Caki2 (cell line): Measurements from ENCODE around the gene FOXN3. TPM values are rescaled to one million over a fixed set of nuclear protein-coding genes. Genes with fewer than 3 reads are reported as not detected.
"Not testable (repeated sequence)": the region's sequence is repeated elsewhere in the genome, so short reads cannot be mapped to it uniquely, and the experiment has no call there.

Experiments
- DNase-seq: peaks from one replicate; pipeline ENCODE4 v3.0.0-alpha.2; 2015; ENCODE audit warnings: low read depth
- in situ Hi-C: cut with HindIII; loops from 2 replicates; pipeline ENCODE4 v1.10.0; 2016; ENCODE audit warnings: low sequenced_read_pairs, low pct_unique_long_range_greater_than_20kb, mixed read lengths
- total RNA-seq: library from RNA; depleted of rRNA; stranded (reverse); fragments of >200 nt; shearing (Covaris generic); gene quantifications from 2 replicates; pipeline ENCODE4 v1.2.3, GENCODE V29; 2014; ENCODE audit warnings: low replicate concordance

The FOXN3 gene
- total RNA-seq, 1 experiment from 2014 or later, result 3.2 TPM

- in situ Hi-C loops, result no loop called here
- DNase-seq, result no peak
These were observed 162.0 kb downstream of the FOXN3 start for GRCh38 chr14:89255012-89255411.

- in situ Hi-C loops, result no loop called here
- no peak for DNase-seq
These were observed 162.7 kb downstream of the FOXN3 start for GRCh38 chr14:89254166-89254909.

DNA sequence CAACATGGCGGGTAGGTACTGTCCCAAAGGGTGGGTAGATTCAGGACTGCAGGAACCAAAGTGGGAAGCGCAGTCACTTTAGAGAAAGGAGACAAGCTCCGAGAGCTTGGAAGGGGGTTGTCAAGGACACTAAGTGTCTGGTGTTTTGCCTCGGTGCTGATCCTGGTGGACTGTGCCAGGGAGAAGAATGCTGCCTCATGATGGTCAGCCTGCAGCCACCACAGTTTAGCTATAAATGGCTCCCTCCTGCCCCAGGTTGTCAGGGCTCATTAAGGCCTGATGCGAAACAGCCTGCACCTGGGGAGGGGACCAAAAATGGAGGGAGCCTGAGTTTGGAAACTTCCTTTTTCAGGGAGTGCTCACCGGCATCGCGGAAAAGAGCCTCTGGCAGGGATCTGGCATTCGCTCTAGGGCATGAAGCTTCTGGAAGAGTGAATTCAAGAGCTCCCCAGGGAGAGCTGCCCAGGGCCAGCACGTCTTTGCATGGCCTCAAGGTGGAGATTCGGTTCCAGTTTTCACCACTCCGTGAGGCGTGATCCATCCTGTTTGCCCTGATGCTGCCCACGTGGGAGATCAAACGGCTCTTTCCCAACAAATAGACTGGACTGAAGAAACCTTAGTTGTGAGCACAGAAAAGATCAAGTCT is 164.0 kb downstream of the FOXN3 start:
- in situ Hi-C loops, result no loop called here
- DNase-seq, result no peak

DNA sequence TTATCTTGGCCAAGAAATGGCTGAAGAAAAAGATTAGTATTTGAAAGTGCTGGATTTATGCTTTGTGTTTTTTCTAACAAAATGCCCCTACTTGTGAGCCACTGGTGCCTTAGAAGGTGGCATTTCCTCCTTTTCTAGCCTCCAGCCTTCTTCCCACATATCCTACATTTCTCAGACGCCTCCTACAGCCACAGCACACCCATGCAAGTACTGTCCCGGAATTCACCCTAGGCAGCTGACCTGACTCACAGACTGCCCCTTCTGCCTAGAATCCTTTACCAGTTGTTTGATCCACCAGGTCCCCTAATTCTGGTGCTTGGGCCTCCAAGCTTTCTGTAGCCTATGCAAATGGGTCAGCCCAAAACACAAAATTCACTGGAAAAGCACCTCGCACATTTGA is 166.0 kb downstream of the FOXN3 start:
- in situ Hi-C loops, result no loop called here

GRCh38 chr14:89250655-89250975 is 166.4 kb downstream of the FOXN3 start:
- DNase-seq, in situ Hi-C loops: not testable (repeated sequence)

More for the DNA sequence above, 166.0 kb downstream of the FOXN3 start:
- no peak for DNase-seq

GRCh38 chr14:89249972-89250654 is 166.9 kb downstream of the FOXN3 start:
- in situ Hi-C loops, result no loop called here
- no peak for DNase-seq

GRCh38 chr14:89249065-89249695 is 167.9 kb downstream of the FOXN3 start:
- no peak for DNase-seq
- in situ Hi-C loops, result no loop called here

- in situ Hi-C loops, result no loop called here
- no peak for DNase-seq
These were observed 168.5 kb downstream of the FOXN3 start for GRCh38 chr14:89248411-89249064.

- in situ Hi-C loops, result no loop called here
- DNase-seq, result no peak
These were observed 169.4 kb downstream of the FOXN3 start for GRCh38 chr14:89247457-89248122.

DNA sequence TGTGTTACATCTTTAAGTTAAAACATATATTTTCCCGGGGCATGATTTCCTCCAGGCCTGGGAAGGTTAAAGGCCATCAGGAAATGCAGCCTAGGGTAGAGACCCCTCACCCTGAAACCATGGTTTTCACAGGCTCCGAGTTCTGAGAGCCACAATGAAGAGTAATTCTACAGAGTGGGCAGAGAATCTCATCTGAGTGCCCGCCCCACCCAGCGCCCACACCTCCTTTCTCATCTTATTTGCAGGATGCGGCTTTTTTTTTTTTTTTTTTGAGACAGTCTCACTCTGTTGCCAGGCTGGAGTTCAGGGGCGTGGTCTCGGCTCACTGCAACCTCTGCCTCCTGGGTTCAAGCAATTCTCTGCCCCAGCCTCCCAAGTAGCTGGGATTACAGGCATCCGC is 170.7 kb downstream of the FOXN3 start:
- in situ Hi-C loops, result no loop called here
- DNase-seq, result no peak

GRCh38 chr14:89245802-89246201 is 171.2 kb downstream of the FOXN3 start:
- in situ Hi-C loops, result no loop called here
- no peak for DNase-seq

- in situ Hi-C loops, result no loop called here
- DNase-seq, result no peak
These were observed 172.3 kb downstream of the FOXN3 start for GRCh38 chr14:89244720-89245119.

DNA sequence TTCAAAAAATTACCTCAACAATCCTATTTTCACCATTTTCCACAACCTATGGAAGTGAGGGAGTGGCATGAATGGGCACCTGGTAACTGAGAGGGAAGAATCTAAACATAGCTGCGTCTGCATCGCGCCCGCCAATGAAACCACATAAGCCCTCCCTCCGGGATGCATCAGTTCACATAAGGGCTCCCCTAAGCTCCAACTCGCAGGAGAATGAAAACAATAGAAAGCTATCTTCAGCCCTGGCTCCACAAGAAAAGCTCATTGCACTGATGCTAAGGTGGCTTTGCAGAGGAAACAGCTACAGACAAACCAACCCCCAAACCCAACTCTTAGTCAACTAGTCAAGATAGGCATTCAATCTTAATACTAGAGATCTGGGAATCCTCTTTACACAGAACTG is 173.3 kb downstream of the FOXN3 start:
- DNase-seq, result no peak
- in situ Hi-C loops, result no loop called here

DNA sequence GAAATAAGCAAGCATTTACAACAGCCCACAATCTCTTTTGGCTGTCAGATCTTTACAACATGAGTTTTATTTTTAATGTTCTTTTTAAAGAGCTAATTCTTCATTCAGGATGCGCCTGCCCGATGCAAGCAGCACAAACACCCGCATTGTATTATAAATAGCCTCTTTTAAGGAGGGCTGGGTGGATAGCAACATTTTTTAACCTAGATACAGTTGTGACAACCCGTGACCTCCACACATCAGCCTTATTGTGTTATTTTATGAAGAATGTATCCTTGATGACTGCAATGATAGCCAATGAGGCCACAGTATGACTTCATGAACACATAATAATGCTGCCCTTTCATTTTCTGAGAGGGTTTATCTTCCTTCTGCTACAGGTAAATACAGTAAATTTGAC is 173.7 kb downstream of the FOXN3 start:
- in situ Hi-C loops, result no loop called here
- no peak for DNase-seq

DNA sequence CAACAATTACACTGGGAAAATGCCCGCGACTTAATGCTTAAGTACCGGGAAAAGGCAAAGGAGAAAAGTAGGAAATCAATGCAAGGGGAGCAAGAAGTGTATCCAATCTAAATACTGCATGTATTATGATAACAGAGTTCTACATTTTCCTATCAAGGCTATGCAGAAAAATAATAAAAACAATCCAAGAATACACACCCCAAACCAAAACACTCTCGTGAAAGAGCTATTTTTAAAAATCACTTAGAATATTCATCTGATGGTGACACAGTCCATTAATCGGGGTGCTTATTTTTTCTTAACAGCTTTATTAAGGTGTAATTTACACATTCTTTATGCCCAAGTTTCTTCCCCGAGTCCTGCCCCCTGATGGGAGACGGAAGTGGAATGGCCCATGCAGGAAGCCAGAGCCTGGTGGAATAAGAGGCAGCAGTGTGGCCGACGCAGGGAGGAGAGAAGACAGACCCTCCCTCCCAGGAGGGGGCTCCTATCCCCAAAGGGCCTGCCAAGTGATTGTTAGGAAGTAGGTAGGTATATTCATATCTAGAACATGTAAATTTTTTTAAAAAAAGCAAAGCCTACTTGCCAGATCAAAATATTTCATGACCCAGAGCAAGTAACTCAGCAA is 174.3 kb downstream of the FOXN3 start:
- in situ Hi-C loops, result no loop called here
- DNase-seq, result no peak

DNA sequence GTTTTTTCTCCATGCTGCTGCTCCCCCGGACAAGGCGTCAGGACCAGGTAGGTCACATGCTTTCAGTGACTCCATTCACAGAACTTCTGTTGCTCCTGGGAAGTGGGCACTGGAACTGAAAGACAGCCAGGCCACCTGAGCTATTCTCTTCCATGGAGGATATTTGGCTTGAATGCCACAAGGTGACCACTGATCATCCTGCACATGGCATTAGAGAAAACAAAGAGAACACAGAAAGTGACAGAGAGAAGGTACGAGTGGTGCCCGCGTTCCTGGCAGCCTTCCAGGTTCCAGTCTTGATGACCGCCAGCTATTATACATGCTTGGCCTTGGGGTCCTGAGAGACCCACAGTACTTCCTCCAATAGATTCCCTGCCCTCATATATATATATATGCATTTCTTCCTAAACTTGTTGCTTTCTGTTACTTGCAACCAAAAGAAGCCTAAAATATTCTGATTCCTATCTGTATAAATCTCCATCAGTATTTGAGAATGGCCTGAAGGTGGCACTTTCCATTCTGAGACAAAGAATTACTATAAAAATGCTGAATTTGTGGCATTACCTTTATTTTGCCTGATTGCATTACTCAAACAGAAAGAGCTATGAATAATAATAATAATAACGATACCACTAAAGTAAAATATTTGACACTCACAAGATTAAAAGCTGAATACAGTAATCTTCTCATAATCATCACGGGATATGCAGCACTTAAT is 174.9 kb downstream of the FOXN3 start:
- in situ Hi-C loops, result no loop called here
- no peak for DNase-seq

DNA sequence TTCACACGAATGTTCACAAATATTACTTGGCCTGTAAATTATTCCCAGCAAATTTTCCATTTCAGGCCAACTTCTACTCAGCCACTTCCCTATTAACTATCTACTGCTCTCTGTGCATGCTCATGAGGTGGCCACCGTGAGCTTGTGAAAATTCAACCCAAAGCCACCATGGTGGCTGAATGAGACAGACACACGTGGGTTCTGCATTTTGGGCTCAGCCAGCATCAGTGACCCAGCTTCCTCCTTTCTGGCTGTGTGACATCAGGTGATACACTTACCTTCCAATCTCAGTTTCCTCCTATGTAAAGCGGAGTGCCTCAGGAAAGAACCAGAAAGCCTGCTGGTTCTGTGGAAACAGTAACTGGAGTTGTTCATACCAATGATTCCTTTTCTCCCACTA is 175.8 kb downstream of the FOXN3 start:
- no peak for DNase-seq
- in situ Hi-C loops, result no loop called here
